ENCODE data around the gene MED13L.
A peak's percentile ranks its signal among the peaks of the same experiment; 100 is the strongest.
"Not testable (repeated sequence)": the region's sequence is repeated elsewhere in the genome, so short reads cannot be mapped to it uniquely, and the experiment has no call there.

Gene MED13L

GRCh38 chr12:116287842-116288301 lies 10.4 kb upstream of the MED13L start:
- TF ChIP-seq, protein P1, sequence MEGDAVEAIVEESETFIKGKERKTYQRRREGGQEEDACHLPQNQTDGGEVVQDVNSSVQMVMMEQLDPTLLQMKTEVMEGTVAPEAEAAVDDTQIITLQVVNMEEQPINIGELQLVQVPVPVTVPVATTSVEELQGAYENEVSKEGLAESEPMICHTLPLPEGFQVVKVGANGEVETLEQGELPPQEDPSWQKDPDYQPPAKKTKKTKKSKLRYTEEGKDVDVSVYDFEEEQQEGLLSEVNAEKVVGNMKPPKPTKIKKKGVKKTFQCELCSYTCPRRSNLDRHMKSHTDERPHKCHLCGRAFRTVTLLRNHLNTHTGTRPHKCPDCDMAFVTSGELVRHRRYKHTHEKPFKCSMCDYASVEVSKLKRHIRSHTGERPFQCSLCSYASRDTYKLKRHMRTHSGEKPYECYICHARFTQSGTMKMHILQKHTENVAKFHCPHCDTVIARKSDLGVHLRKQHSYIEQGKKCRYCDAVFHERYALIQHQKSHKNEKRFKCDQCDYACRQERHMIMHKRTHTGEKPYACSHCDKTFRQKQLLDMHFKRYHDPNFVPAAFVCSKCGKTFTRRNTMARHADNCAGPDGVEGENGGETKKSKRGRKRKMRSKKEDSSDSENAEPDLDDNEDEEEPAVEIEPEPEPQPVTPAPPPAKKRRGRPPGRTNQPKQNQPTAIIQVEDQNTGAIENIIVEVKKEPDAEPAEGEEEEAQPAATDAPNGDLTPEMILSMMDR (IDR thresholded peaks at IDR 0.05; ENCODE audit: extremely low read depth, missing control alignments): no peak
- no peak for DNase-seq (ENCODE audit: low spot score)

DNA sequence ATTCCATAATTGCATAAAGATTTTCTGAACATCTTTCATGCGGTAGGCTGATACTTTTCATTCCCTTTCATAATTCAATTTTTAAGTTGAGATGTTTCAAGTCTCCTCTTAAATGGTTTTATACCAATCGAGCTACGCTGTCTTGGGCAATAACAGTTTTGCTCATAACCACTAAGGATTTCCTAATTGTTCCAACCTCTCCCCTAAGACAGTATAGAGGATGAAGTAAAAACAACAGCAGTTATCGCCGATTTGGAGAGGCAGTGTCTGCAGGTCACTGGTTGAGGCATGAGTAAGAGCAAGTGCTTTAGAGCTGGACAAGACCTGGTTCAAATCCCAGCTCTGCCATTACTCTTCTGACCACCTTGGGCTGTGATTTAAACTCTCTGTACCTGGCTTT lies 6.9 kb upstream of the MED13L start:
- no peak for DNase-seq (ENCODE audit: low spot score)
- TF ChIP-seq, protein P1 (IDR thresholded peaks at IDR 0.05; ENCODE audit: extremely low read depth, missing control alignments): no peak

DNA sequence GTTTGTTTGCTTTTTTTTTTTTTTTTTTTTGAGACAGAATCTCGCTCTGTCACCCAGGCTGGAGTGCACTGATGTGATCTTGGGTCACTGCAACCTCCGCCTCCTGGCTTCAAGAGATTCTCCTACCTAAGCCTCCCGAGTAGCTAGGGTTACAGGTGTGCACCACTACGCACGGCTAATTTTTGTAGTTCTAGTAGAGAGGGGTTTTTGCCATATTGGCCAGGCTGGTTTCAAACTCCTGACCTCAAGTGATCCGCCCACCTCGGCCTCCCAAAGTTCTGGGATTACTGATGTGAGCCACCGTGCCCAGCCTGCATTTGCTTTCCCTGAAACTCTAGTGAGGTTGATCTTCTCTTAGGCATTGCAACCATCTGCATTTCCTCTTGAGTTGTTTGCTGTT lies 6.4 kb upstream of the MED13L start:
- DNase-seq (ENCODE audit: low spot score): not testable (repeated sequence)

DNA sequence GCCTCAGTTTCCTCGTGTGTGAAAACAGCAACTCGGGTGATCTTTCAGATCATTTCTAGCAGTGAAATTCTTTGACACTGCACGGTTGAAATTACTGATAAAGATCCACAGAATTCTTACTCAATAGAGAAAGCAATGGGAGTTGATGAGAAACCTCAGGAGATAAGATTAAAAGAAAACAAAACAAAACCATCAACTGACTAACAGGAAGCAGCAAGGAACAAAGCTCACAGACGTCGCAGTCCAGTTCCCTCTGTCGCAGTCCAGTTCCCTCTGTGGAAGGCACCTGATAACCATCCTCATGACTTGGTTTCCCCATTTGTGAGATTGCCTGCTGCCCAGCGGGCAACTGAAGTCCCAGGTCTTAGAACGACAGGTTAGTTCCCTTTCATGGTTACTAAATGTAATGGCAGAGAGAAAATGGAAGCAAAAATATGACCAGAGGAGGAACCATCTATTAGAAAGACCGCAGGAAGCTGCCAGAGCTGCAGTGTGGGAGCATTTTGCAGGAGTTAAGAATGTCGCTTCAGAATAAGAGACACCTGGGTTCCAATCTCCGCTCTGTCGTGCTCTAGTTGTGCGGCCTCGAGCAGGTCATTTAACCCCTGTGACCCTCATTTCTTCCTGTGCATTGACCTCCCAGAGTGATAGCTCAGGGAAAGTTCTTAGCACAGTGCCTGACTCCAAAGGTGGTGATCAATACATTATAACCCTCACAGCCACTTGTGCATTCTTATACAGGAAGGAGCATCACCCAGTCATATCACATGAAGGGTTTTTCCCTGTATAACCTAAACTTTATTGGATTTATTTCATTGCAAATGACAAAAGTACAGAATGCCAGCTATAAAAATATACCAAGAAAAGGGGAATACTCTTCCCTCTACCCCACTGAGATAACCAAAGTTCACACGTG lies 5.1 kb upstream of the MED13L start:
- DNase-seq (ENCODE audit: low spot score): no peak
- TF ChIP-seq, protein P1 (IDR thresholded peaks at IDR 0.05; ENCODE audit: extremely low read depth, missing control alignments): no peak

DNA sequence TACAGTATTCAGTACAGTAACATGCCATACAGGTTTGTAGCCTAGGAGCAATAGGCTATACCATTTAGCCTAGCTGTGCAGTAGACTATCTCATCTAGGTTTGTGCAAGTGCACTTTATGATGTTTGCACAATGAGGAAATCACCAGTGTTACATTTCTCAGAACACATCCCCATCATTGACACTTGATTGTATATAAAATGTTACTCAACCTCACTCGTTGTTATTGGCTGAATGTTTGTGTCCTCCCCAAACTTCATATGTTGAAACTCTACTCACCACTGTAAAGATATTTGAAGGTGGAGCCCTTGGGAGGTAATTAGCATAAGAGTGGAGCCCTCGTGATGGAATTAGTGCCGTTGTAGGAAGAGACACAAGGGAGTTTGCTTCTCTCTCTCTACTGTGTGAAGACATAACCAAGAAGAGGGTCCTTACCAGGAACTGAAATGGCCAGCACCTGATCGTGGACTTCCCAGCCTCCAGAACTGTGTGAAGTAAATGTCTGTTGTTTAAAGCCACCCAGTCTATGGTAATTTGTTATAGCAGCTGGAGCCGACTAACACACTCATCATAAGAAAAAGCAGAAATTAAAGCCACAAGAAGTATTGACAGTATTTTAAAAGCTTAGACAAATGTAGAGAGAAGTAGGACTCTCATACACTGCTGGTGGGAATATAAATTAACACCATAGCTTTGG lies 3.2 kb upstream of the MED13L start:
- DNase-seq (ENCODE audit: low spot score): no peak
- TF ChIP-seq, protein P1 (IDR thresholded peaks at IDR 0.05; ENCODE audit: extremely low read depth, missing control alignments): no peak

- TF ChIP-seq, protein P1 (IDR thresholded peaks at IDR 0.05; ENCODE audit: extremely low read depth, missing control alignments): no peak
These were observed 1.2 kb upstream of the MED13L start for GRCh38 chr12:116278667-116279066.

DNA sequence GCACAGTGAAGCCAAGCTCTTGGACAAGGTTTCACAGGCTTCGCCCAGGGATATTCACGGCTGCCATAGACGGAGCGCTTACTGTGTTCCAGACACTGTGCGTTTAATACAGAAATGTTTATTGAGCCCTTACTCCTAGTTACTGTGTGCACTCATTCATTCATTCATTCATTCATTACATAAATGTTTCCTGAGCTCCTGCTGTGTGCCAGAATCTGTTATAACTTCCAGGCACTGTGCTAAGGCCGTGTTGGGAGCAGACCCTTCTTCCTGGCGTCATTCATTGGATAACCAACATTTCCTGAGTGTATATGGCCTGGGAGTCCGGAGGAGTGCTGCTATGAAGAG lies 760 bp upstream of the MED13L start:
- DNase-seq (ENCODE audit: low spot score): no peak
- TF ChIP-seq, protein P1 (IDR thresholded peaks at IDR 0.05; ENCODE audit: extremely low read depth, missing control alignments): no peak

More at GRCh38 chr12:116278667-116279066, 1.2 kb upstream of the MED13L start:
- peak; percentile 20 for DNase-seq (ENCODE audit: low spot score)

Data from GM20000 (cell line).